Measurements from ENCODE around the gene FTHL17.

The FTHL17 gene

GRCh38 chrX:31057691-31058090 lies 14.2 kb downstream of the FTHL17 start:
- TF ChIP-seq SIN3A (IDR thresholded peaks at IDR 0.05; ENCODE audit: borderline replicate concordance, insufficient read depth, low read length) (no peak), POLR2AphosphoS5 (IDR thresholded peaks at IDR 0.05; ENCODE audit: low read depth, low read length) (no peak), FOXP2 (optimal IDR thresholded peaks at IDR 0.05; ENCODE audit: borderline replicate concordance, extremely low read depth, extremely low read length, insufficient read depth) (no peak), TAF1 (IDR thresholded peaks at IDR 0.05; ENCODE audit: borderline replicate concordance, insufficient read depth, low read length) (no peak)
- TF ChIP-seq, protein P1, sequence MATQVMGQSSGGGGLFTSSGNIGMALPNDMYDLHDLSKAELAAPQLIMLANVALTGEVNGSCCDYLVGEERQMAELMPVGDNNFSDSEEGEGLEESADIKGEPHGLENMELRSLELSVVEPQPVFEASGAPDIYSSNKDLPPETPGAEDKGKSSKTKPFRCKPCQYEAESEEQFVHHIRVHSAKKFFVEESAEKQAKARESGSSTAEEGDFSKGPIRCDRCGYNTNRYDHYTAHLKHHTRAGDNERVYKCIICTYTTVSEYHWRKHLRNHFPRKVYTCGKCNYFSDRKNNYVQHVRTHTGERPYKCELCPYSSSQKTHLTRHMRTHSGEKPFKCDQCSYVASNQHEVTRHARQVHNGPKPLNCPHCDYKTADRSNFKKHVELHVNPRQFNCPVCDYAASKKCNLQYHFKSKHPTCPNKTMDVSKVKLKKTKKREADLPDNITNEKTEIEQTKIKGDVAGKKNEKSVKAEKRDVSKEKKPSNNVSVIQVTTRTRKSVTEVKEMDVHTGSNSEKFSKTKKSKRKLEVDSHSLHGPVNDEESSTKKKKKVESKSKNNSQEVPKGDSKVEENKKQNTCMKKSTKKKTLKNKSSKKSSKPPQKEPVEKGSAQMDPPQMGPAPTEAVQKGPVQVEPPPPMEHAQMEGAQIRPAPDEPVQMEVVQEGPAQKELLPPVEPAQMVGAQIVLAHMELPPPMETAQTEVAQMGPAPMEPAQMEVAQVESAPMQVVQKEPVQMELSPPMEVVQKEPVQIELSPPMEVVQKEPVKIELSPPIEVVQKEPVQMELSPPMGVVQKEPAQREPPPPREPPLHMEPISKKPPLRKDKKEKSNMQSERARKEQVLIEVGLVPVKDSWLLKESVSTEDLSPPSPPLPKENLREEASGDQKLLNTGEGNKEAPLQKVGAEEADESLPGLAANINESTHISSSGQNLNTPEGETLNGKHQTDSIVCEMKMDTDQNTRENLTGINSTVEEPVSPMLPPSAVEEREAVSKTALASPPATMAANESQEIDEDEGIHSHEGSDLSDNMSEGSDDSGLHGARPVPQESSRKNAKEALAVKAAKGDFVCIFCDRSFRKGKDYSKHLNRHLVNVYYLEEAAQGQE (IDR thresholded peaks at IDR 0.05; ENCODE audit: insufficient read depth in 1 of 2, low read depth in 2 of 2, low read length in 2 of 2): no peak

DNA sequence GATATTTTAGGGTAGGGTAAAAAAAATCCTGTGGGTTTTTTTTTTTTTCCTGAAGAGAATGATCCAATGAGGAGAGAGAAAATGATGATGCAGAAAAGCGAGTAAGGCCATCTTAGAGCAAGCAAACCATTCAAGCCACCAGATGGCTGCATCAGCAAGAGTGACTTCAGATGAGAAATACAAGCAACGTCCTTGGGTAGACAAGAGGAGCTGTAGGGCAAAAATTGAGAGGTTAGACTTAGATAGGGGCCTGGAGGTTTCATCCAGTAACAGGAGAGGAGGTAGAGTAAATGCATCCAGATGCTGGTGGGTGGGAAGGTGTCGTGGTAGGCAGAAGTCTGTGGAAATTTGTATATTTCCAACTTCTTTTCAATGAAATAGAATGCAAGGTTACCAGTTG lies 14.6 kb downstream of the FTHL17 start:
- no peak for TF ChIP-seq TAF1 (IDR thresholded peaks at IDR 0.05; ENCODE audit: borderline replicate concordance, insufficient read depth, low read length)
- TF ChIP-seq, protein P1 (IDR thresholded peaks at IDR 0.05; ENCODE audit: insufficient read depth in 1 of 2, low read depth in 2 of 2, low read length in 2 of 2): no peak
- no peak for TF ChIP-seq FOXP2 (optimal IDR thresholded peaks at IDR 0.05; ENCODE audit: borderline replicate concordance, extremely low read depth, extremely low read length, insufficient read depth)
- no peak for TF ChIP-seq POLR2AphosphoS5 (IDR thresholded peaks at IDR 0.05; ENCODE audit: low read depth, low read length)
- TF ChIP-seq SIN3A (IDR thresholded peaks at IDR 0.05; ENCODE audit: borderline replicate concordance, insufficient read depth, low read length): no peak

DNA sequence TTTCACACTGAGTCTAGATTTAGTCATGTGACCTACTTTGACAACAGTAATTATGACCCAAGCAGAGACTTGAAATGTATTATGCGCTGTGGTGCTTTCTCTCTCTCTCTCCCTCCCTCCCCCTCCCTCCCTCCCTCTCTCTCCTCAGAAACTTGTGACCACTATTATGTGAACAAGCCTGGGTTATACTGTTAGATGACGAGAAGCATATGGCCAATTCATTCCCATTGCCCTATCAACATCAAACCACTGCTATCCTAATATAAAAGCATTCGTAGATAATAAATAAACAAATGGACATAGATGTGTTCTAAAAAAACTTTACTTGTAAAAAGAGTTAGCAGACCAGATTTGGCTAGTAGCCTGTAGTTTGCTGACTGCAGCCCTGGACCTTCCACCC lies 18.2 kb downstream of the FTHL17 start:
- TF ChIP-seq, protein P1 (IDR thresholded peaks at IDR 0.05; ENCODE audit: insufficient read depth in 1 of 2, low read depth in 2 of 2, low read length in 2 of 2): no peak
- TF ChIP-seq FOXP2 (optimal IDR thresholded peaks at IDR 0.05; ENCODE audit: borderline replicate concordance, extremely low read depth, extremely low read length, insufficient read depth) (no peak), TAF1 (IDR thresholded peaks at IDR 0.05; ENCODE audit: borderline replicate concordance, insufficient read depth, low read length) (no peak), SIN3A (IDR thresholded peaks at IDR 0.05; ENCODE audit: borderline replicate concordance, insufficient read depth, low read length) (no peak), POLR2AphosphoS5 (IDR thresholded peaks at IDR 0.05; ENCODE audit: low read depth, low read length) (no peak)

GRCh38 chrX:31039327-31039711 lies 32.5 kb downstream of the FTHL17 start:
- no peak for TF ChIP-seq TAF1 (IDR thresholded peaks at IDR 0.05; ENCODE audit: borderline replicate concordance, insufficient read depth, low read length)
- TF ChIP-seq FOXP2 (optimal IDR thresholded peaks at IDR 0.05; ENCODE audit: borderline replicate concordance, extremely low read depth, extremely low read length, insufficient read depth): no peak
- TF ChIP-seq SIN3A (IDR thresholded peaks at IDR 0.05; ENCODE audit: borderline replicate concordance, insufficient read depth, low read length): no peak
- no peak for TF ChIP-seq POLR2AphosphoS5 (IDR thresholded peaks at IDR 0.05; ENCODE audit: low read depth, low read length)
- TF ChIP-seq, protein P1 (IDR thresholded peaks at IDR 0.05; ENCODE audit: insufficient read depth in 1 of 2, low read depth in 2 of 2, low read length in 2 of 2): no peak
